K562 (cell line): ENCODE results near the gene CHN1. TPM values are rescaled to one million over a fixed set of nuclear protein-coding genes. Genes with fewer than 3 reads are reported as not detected.

Experiments used
- ATAC-seq: fragments of 200-7000 bp; cut with Tn5 transposase; 3 replicates; pipeline ENCODE4 v1.9.1; 2020; ENCODE audit warnings: moderate library complexity
- BruUV-seq: library from RNA; stranded (reverse); fragments of 400-500 nt; replicated peaks from 2 replicates; lab custom pipeline; 2021; lab: Mats Ljungman, UMichigan
- CTCF ChIA-PET: fragments of 300-600 bp; formaldehyde crosslinking; extraction: SDS; loops from one replicate; lab custom pipeline; 2021; ENCODE audit warnings: low intra/inter-chr PET ratio; lab: Yijun Ruan, JAX
- POLR2A ChIA-PET: fragments of 300-600, 350-650 bp; sonication (Branson Sonifier 250); formaldehyde crosslinking; extraction: SDS; loops from one replicate; lab custom pipeline; 2021; ENCODE audit warnings: antibody characterized with exemption, inconsistent platforms; lab: Yijun Ruan, JAX
- DNase-seq, 4 experiments: peaks; one replicate each; pipeline versions ENCODE4 v3.0.0 to v3.0.0-alpha.2; 2011 to 2018; ENCODE audit warnings: low spot score in 3 of 4, mixed read lengths in 3 of 4; ENCODE audit errors: extremely low read depth in 1 of 4
- FAIRE-seq: peaks from 2 replicates; lab custom pipeline; 2011; peaks lifted over from hg19 to GRCh38; lab: Jason Lieb, UNC
- H2AFZ ChIP-seq: 2 replicates; pipeline ENCODE4 v1.6.0; 2011; ENCODE audit warnings: low read depth, low read length, control low read depth, inconsistent platforms
- H3K27ac ChIP-seq: fragments of 200-600 bp; 3 replicates; pipeline ENCODE4 v1.8.0; 2011; ENCODE audit warnings: low read depth, mild to moderate bottlenecking, control low read depth, inconsistent platforms, low read length, moderate library complexity, mixed read lengths; ENCODE audit errors: extremely low read depth
- H3K27me3 ChIP-seq, 2 experiments: fragments of 300-600 bp in 1 of 2; 2 replicates in 1 of 2; 3 replicates in 1 of 2; pipeline versions ENCODE4 v1.6.0 to v1.8.0; 2011; ENCODE audit warnings: inconsistent platforms in 2 of 2, low read length in 2 of 2, mild to moderate bottlenecking in 1 of 2, mixed read lengths in 1 of 2, moderate library complexity in 1 of 2; ENCODE audit not compliant: control insufficient read depth in 2 of 2, insufficient read depth in 2 of 2
- H3K36me3 ChIP-seq: fragments of 300-600 bp; 3 replicates; pipeline ENCODE4 v1.8.0; 2011; ENCODE audit warnings: mild to moderate bottlenecking, low read length, inconsistent platforms; ENCODE audit not compliant: control insufficient read depth, insufficient read depth
- H3K4me1 ChIP-seq, 2 experiments: fragments of 200-600 bp in 1 of 2; replicated peaks in 1 of 2; 2 replicates in 1 of 2; 3 replicates in 1 of 2; pipeline versions ENCODE4 v1.5.1 to v1.8.0; 2011; ENCODE audit warnings: inconsistent platforms in 2 of 2, low read length in 2 of 2, mild to moderate bottlenecking in 1 of 2, mixed read lengths in 1 of 2, moderate library complexity in 1 of 2; ENCODE audit not compliant: control insufficient read depth in 2 of 2, insufficient read depth in 2 of 2
- H3K4me2 ChIP-seq: 2 replicates; pipeline ENCODE4 v1.6.1; 2011; ENCODE audit warnings: low read length, control low read depth, inconsistent platforms, mixed read lengths; ENCODE audit not compliant: insufficient read depth
- H3K4me3 ChIP-seq: fragments of 200-600 bp; sonication (generic), shearing (Covaris generic); 2 replicates; pipeline ENCODE4 v1.5.1; 2016; ENCODE audit warnings: control low read depth, inconsistent platforms
- H3K79me2 ChIP-seq: fragments of 200-600 bp; 3 replicates; pipeline ENCODE4 v1.8.0; 2011; ENCODE audit warnings: low read length, inconsistent platforms; ENCODE audit not compliant: control insufficient read depth, insufficient read depth
- H3K9ac ChIP-seq, 2 experiments: 2 replicates each; pipeline versions ENCODE4 v1.6.0 to v1.6.1; 2011; ENCODE audit warnings: low read depth in 2 of 2, low read length in 2 of 2, control low read depth in 1 of 2, inconsistent platforms in 1 of 2, mild to moderate bottlenecking in 1 of 2, mixed read lengths in 1 of 2; ENCODE audit not compliant: insufficient read depth in 1 of 2
- H3K9me1 ChIP-seq: one replicate; pipeline ENCODE4 v1.6.0; 2011; ENCODE audit warnings: inconsistent platforms, mild to moderate bottlenecking, low read length, moderate library complexity; ENCODE audit not compliant: control insufficient read depth, insufficient read depth
- H3K9me3 ChIP-seq: replicated peaks from 2 replicates; pipeline ENCODE4 v1.5.1; 2011; ENCODE audit warnings: low read depth, low read length, inconsistent platforms; ENCODE audit not compliant: control insufficient read depth, insufficient read depth
- H4K20me1 ChIP-seq: replicated peaks from 2 replicates; pipeline ENCODE4 v1.6.1; 2011; ENCODE audit warnings: low read length, inconsistent platforms, mixed read lengths; ENCODE audit not compliant: control insufficient read depth, insufficient read depth
- ARHGAP35 ChIP-seq: fragments of 450-650 bp; IDR thresholded peaks from 2 replicates; pipeline ENCODE4 v1.6.1; 2018; ENCODE audit not compliant: partially characterized antibody
- GMEB1 ChIP-seq: fragments of 250-450 bp; sonication (Bioruptor Pico); IDR thresholded peaks from 2 replicates; pipeline ENCODE4 v1.4.0; 2020; ENCODE audit warnings: mild to moderate bottlenecking
- IRF2 ChIP-seq: sonication (generic); formaldehyde crosslinking; IDR thresholded peaks from 2 replicates; pipeline ENCODE4 v1.8.1; 2022; ENCODE audit warnings: mild to moderate bottlenecking, missing genetic modification reagents
- NCOR1 ChIP-seq: fragments of 450-650 bp; IDR thresholded peaks from 2 replicates; pipeline ENCODE4 v1.6.1; 2016; ENCODE audit warnings: mild to moderate bottlenecking, moderate library complexity
- NUFIP1 ChIP-seq: fragments of 450-650 bp; IDR thresholded peaks from 2 replicates; pipeline ENCODE4 v1.6.1; 2018; ENCODE audit not compliant: partially characterized antibody
- PHF20 ChIP-seq: fragments of 450-650 bp; IDR thresholded peaks from 2 replicates; pipeline ENCODE4 v1.6.1; 2018; ENCODE audit not compliant: partially characterized antibody
- POLR3G ChIP-seq: IDR thresholded peaks from 2 replicates; pipeline ENCODE4 v1.6.1; 2011; ENCODE audit not compliant: insufficient read length, insufficient replicate concordance; ENCODE audit errors: extremely low read depth
- SMARCA5 ChIP-seq: fragments of 450-650 bp; IDR thresholded peaks from 2 replicates; pipeline ENCODE4 v1.6.1; 2016
- SREBF2 ChIP-seq: sonication (generic); formaldehyde crosslinking; IDR thresholded peaks from 2 replicates; pipeline ENCODE4 v1.4.0; 2020; ENCODE audit warnings: mild to moderate bottlenecking, missing genetic modification reagents
- ZBTB33 ChIP-seq: sonication (generic); formaldehyde crosslinking; IDR thresholded peaks from 2 replicates; pipeline ENCODE4 v1.8.1; 2023; ENCODE audit warnings: mild to moderate bottlenecking, missing genetic modification reagents
- ZNF592 ChIP-seq: fragments of 450-650 bp; IDR thresholded peaks from 2 replicates; pipeline ENCODE4 v1.6.1; 2017; ENCODE audit warnings: antibody characterized with exemption, mild to moderate bottlenecking
- ZNF707 ChIP-seq: fragments of 250-450 bp; sonication (Bioruptor Pico); conservative IDR thresholded peaks from 2 replicates; pipeline ENCODE4 v1.8.0; 2022; ENCODE audit warnings: inconsistent platforms, mild to moderate bottlenecking, moderate library complexity
- WGBS: fragments of 100-300 bp; shearing (Covaris generic); methylation state at CpG from one replicate; pipeline ENCODE4 v1.1.6; 2016; ENCODE audit warnings: low coverage, mixed read lengths; ENCODE audit not compliant: insufficient coverage; ENCODE audit errors: missing lambda C conversion rate; 5-methylcytosine and 5-hydroxymethylcytosine counted together
- in situ Hi-C: fragments of 300-500 bp; cut with MboI; formaldehyde crosslinking; loops from 4 replicates; pipeline ENCODE4 v1.15.0; 2018; ENCODE audit warnings: inconsistent platforms, mixed read lengths
- intact Hi-C: fragments of 100-400 bp; cut with micrococcal nuclease; formaldehyde crosslinking; loops from 2 replicates; pipeline ENCODE4 v1.14.2; 2022
- polyA plus RNA-seq, 8 experiments: library from polyadenylated mRNA; depleted of rRNA in 4 of 8; stranded (reverse) in 5 of 8; unstranded in 3 of 8; fragments of >200 nt; fragmentation: Nextera tagmentation in 2 of 8; fragmentation: Illumina TruSeq in 1 of 8; extraction: Ambion mirVana in 2 of 8; extraction: Trizol in 1 of 8; gene quantifications; 2 replicates each; pipeline versions ENCODE4 v1.2.1 to v1.2.3, GENCODE V29; 2011 to 2014; ENCODE audit warnings: inconsistent platforms in 1 of 8, missing spikeins in 1 of 8
- total RNA-seq, 7 experiments: library from RNA; depleted of rRNA in 6 of 7; stranded (reverse); fragments of >200 nt in 6 of 7; fragmentation: Illumina TruSeq in 2 of 7; extraction: Trizol in 2 of 7; gene quantifications; 2 replicates each; pipeline versions ENCODE4 v1.2.1 to v1.2.3, GENCODE V29; 2011 to 2021; ENCODE audit warnings: low replicate concordance in 1 of 7

Gene CHN1
- total and polyA plus RNA-seq, 9 of the 15 experiments (the other 6 are each of a cell fraction or from before 2014, with no cell fraction given): 0.17 to 2.0 (median 0.87) TPM

GRCh38 chr2:174835797-174836255 is 169.4 kb downstream of the CHN1 start:
- WGBS: 0% methylated on average over 2 of the region's 2 CpGs
- FAIRE-seq (no peak), DNase-seq (no peak), ATAC-seq (no peak)
- H3K4me3 ChIP-seq: no peak overlapping the region
- BruUV-seq: no TSS peak
- H3K36me3 ChIP-seq: no peaks in the 10 kb centered on the region
- H3K27ac ChIP-seq: no peak overlapping the region
- ChIA-PET POLR2A (no interaction called here), CTCF (no interaction called here)
- H3K9me1 ChIP-seq: no peaks in the 10 kb centered on the region
- in situ Hi-C loops: no loop called here
- H3K79me2 ChIP-seq: no peaks in the 10 kb centered on the region
- H3K4me1 ChIP-seq: no peaks in the 10 kb centered on the region
- H3K27me3 ChIP-seq: peaks cover 0 to under 1% of the 10 kb centered on the region in 2 experiments; a peak in 2 of 5 replicates
- H4K20me1 ChIP-seq: no peaks in the 10 kb centered on the region
- H3K9ac ChIP-seq: no peak overlapping the region
- no peaks in the 10 kb centered on the region for H3K9me3 ChIP-seq
- H3K4me2 ChIP-seq: no peak overlapping the region
- intact Hi-C loops: no loop called here
- H2AFZ ChIP-seq: no peak overlapping the region
- TF ChIP-seq ZBTB33 (CRISPR knock-in tag) (no peak), NCOR1 (no peak), NUFIP1 (no peak), PHF20 (no peak), IRF2 (CRISPR knock-in tag) (no peak), ZNF707 (no peak), SMARCA5 (no peak), ZNF592 (no peak), POLR3G (no peak), GMEB1 (CRISPR knock-in tag) (no peak), ARHGAP35 (no peak), SREBF2 (no peak)
